NCI-H446 (cell line): Measurements from ENCODE around the gene PTPRS.

ENCODE experiments used
- DNase-seq, 2 experiments: peaks; one replicate each; lab custom pipeline; 2025; lab: John Stamatoyannopoulos, UW

PTPRS gene

GRCh38 chr19:5355076-5355475 lies 14.5 kb upstream of the PTPRS start:
- no peak for DNase-seq

- peak in 1 of 2 experiments; percentile 16 for DNase-seq
Observed at GRCh38 chr19:5354403-5354802, 13.8 kb upstream of the PTPRS start.

- DNase-seq: peak in 1 of 2 experiments; percentile 31
Observed at GRCh38 chr19:5352229-5352763, 11.7 kb upstream of the PTPRS start.

- DNase-seq: no peak
Observed at GRCh38 chr19:5351731-5352228, 11.2 kb upstream of the PTPRS start.

GRCh38 chr19:5349041-5349440 lies 8.4 kb upstream of the PTPRS start:
- peak in 1 of 2 experiments; percentile 78 for DNase-seq

- no peak for DNase-seq
Observed at GRCh38 chr19:5345895-5346386, 5.3 kb upstream of the PTPRS start.

GRCh38 chr19:5343848-5344247 lies 3.2 kb upstream of the PTPRS start:
- peak in 1 of 2 experiments; percentile 33 for DNase-seq

GRCh38 chr19:5342573-5343201 lies 2.1 kb upstream of the PTPRS start:
- no peak for DNase-seq

- no peak for DNase-seq
Observed at GRCh38 chr19:5341981-5342380, 1.4 kb upstream of the PTPRS start.

- DNase-seq: no peak
Observed at GRCh38 chr19:5341448-5341820, 822 bp upstream of the PTPRS start.

GRCh38 chr19:5339950-5340636 lies 519 bp downstream of the PTPRS start:
- DNase-seq: peak in 1 of 2 experiments; percentile 45

- DNase-seq: peak in 1 of 2 experiments; percentile 24
Observed at GRCh38 chr19:5339198-5339949, 1.2 kb downstream of the PTPRS start.

GRCh38 chr19:5338656-5339197 lies 1.9 kb downstream of the PTPRS start:
- peak; percentile 36 to 73 for DNase-seq

- no peak for DNase-seq
Observed at GRCh38 chr19:5337708-5338655, 2.6 kb downstream of the PTPRS start.

- DNase-seq: no peak
Observed at GRCh38 chr19:5337126-5337525, 3.5 kb downstream of the PTPRS start.

- DNase-seq: no peak
Observed at GRCh38 chr19:5336195-5336965, 4.2 kb downstream of the PTPRS start.

- no peak for DNase-seq
Observed at GRCh38 chr19:5335593-5335992, 5.0 kb downstream of the PTPRS start.

- no peak for DNase-seq
Observed at GRCh38 chr19:5334824-5335500, 5.7 kb downstream of the PTPRS start.

- DNase-seq: no peak
Observed at GRCh38 chr19:5334366-5334739, 6.3 kb downstream of the PTPRS start.
